ENCODE data around the gene LIME1.

LIME1 gene

GRCh38 chr20:63787749-63788148 lies 51.3 kb downstream of the LIME1 start:
- H3K27ac ChIP-seq: no peak overlapping the region
- no peak for TF ChIP-seq ZFX (IDR thresholded peaks at IDR 0.05)
- no peak for TF ChIP-seq CTCF (conservative IDR thresholded peaks at IDR 0.05)

Data from C4-2B (cell line).